CD14-positive monocyte (primary cell): ENCODE data around the gene CKM. TPM values are rescaled to one million over a fixed set of nuclear protein-coding genes. Genes with fewer than 3 reads are reported as not detected.

Source experiments
- DNase-seq, 3 donors: peaks; one replicate each; pipeline ENCODE4 v3.0.0-alpha.2; 2011 to 2022
- H2AFZ ChIP-seq: 2 replicates; pipeline ENCODE4 v1.6.0; 2012; ENCODE audit warnings: mild to moderate bottlenecking, low read depth, low read length, inconsistent platforms; ENCODE audit not compliant: insufficient read depth, poor library complexity, severe bottlenecking
- H3K27ac ChIP-seq, 2 donors: 1 replicate in 1 of 2; 2 replicates in 1 of 2; pipeline ENCODE4 v1.5.1; 2012 to 2013; ENCODE audit warnings: low read length in 2 of 2, control low read depth in 1 of 2, inconsistent platforms in 1 of 2, low read depth in 1 of 2, mild to moderate bottlenecking in 1 of 2
- H3K27me3 ChIP-seq, 2 donors: one replicate each; pipeline versions ENCODE4 v1.6.0 to v1.6.1; 2011 to 2013; ENCODE audit warnings: low read length in 2 of 2; ENCODE audit not compliant: control insufficient read depth in 2 of 2, insufficient read depth in 2 of 2
- H3K36me3 ChIP-seq, 2 donors: replicated peaks in 1 of 2; 1 replicate in 1 of 2; 2 replicates in 1 of 2; pipeline versions ENCODE4 v1.5.1 to v1.6.1; 2012 to 2013; ENCODE audit warnings: low read length in 2 of 2, control low read depth in 1 of 2, inconsistent platforms in 1 of 2, mild to moderate bottlenecking in 1 of 2; ENCODE audit not compliant: insufficient read depth in 2 of 2, control insufficient read depth in 1 of 2
- H3K4me1 ChIP-seq, 2 donors: 1 replicate in 1 of 2; 2 replicates in 1 of 2; pipeline versions ENCODE4 v1.5.1 to v1.6.1; 2012 to 2013; ENCODE audit warnings: low read length in 2 of 2, control low read depth in 1 of 2, inconsistent platforms in 1 of 2, mild to moderate bottlenecking in 1 of 2, moderate library complexity in 1 of 2; ENCODE audit not compliant: insufficient read depth in 2 of 2, control insufficient read depth in 1 of 2
- H3K4me2 ChIP-seq: replicated peaks from 2 replicates; pipeline ENCODE3; 2012; ENCODE audit warnings: low read length, moderate library complexity, mild to moderate bottlenecking; ENCODE audit not compliant: poor library complexity, severe bottlenecking; ENCODE audit errors: extremely low read depth
- H3K4me3 ChIP-seq, 3 experiments: fragments of 200-600 bp in 1 of 3; sonication (generic) in 1 of 3; replicated peaks in 1 of 3; 1 replicate in 2 of 3; 2 replicates in 1 of 3; pipeline ENCODE4 v1.5.1; 2011 to 2013; ENCODE audit warnings: low read length in 3 of 3, mild to moderate bottlenecking in 3 of 3, control low read depth in 2 of 3, low read depth in 2 of 3, inconsistent platforms in 1 of 3, moderate library complexity in 1 of 3
- H3K79me2 ChIP-seq: 2 replicates; pipeline ENCODE4 v1.6.0; 2012; ENCODE audit warnings: mild to moderate bottlenecking, control low read depth, inconsistent platforms, low read length, moderate library complexity; ENCODE audit not compliant: insufficient read depth
- H3K9ac ChIP-seq: 2 replicates; pipeline ENCODE4 v1.6.0; 2017; ENCODE audit warnings: low read length, mild to moderate bottlenecking; ENCODE audit not compliant: insufficient read depth, poor library complexity, severe bottlenecking
- H3K9me3 ChIP-seq, 2 donors: replicated peaks in 1 of 2; 1 replicate in 1 of 2; 2 replicates in 1 of 2; pipeline versions ENCODE4 v1.5.1 to v1.6.1; 2012 to 2013; ENCODE audit warnings: low read length in 2 of 2, control low read depth in 1 of 2; ENCODE audit not compliant: control insufficient read depth in 1 of 2, insufficient read depth in 1 of 2
- H4K20me1 ChIP-seq: 2 replicates; pipeline ENCODE4 v1.6.0; 2012; ENCODE audit warnings: mild to moderate bottlenecking, low read length, control low read depth, moderate library complexity; ENCODE audit not compliant: insufficient read depth
- H3K27ac Mint-ChIP-seq, 7 donors: one replicate each; pipeline ENCODE4 v1.8.0; 2020; ENCODE audit warnings: mild to moderate bottlenecking in 7 of 7, mixed read lengths in 7 of 7, moderate library complexity in 6 of 7, inconsistent platforms in 2 of 7
- H3K27me3 Mint-ChIP-seq, 3 donors: one replicate each; pipeline ENCODE4 v1.8.0; 2021 to 2022; ENCODE audit warnings: low read depth in 3 of 3, mild to moderate bottlenecking in 3 of 3, mixed read lengths in 3 of 3, moderate library complexity in 3 of 3, inconsistent platforms in 1 of 3
- H3K36me3 Mint-ChIP-seq, 2 donors: one replicate each; pipeline ENCODE4 v1.8.0; 2020; ENCODE audit warnings: mixed read lengths in 2 of 2, inconsistent platforms in 1 of 2, mild to moderate bottlenecking in 1 of 2
- H3K4me1 Mint-ChIP-seq: one replicate; pipeline ENCODE4 v1.8.0; 2020; ENCODE audit warnings: mild to moderate bottlenecking, mixed read lengths
- H3K4me3 Mint-ChIP-seq, 2 donors: one replicate each; pipeline ENCODE4 v1.8.0; 2020; ENCODE audit warnings: mild to moderate bottlenecking in 2 of 2, mixed read lengths in 2 of 2, moderate library complexity in 1 of 2
- H3K9me3 Mint-ChIP-seq, 7 donors: one replicate each; pipeline ENCODE4 v1.8.0; 2020 to 2022; ENCODE audit warnings: mixed read lengths in 7 of 7, mild to moderate bottlenecking in 6 of 7, moderate library complexity in 6 of 7, inconsistent platforms in 2 of 7
- CTCF ChIP-seq: fragments of 200-600 bp; IDR thresholded peaks from one replicate; pipeline ENCODE4 v1.8.0; 2022; ENCODE audit warnings: antibody characterized with exemption, mild to moderate bottlenecking
- WGBS: methylation state at CpG from one replicate; pipeline ENCODE4 v1.1.5; 2013; ENCODE audit warnings: missing lambda C conversion rate; ENCODE audit not compliant: insufficient coverage; 5-methylcytosine and 5-hydroxymethylcytosine counted together
- intact Hi-C, 2 donors: fragments of 100-400 bp; cut with micrococcal nuclease; formaldehyde crosslinking; loops; one replicate each; pipeline versions ENCODE4 v1.15.0 to v1.15.1; 2023
- polyA plus RNA-seq, 3 donors: library from polyadenylated mRNA; depleted of rRNA in 1 of 3; unstranded in 2 of 3; stranded (reverse) in 1 of 3; fragments of 300-500 nt in 2 of 3; fragments of >200 nt in 1 of 3; fragmentation: Illumina TruSeq in 2 of 3; gene quantifications; 1 replicate in 2 of 3; 2 replicates in 1 of 3; pipeline ENCODE4 v1.2.3, GENCODE V29; 2012 to 2021

Gene CKM
- polyA plus RNA-seq, 3 donors, result 0.17 to 0.50 (median 0.24) TPM

GRCh38 chr19:45256836-45257235 is 65.8 kb downstream of the CKM start:
- Mint-ChIP-seq H3K9me3 (peaks cover 0 to 2% (median 0%) of the 10 kb centered on the region in 7 donors), H3K27me3 (peaks cover 0 to 6% (median 3%) of the 10 kb centered on the region in 3 donors), H3K36me3 (peaks cover 19 to 34% of the 10 kb centered on the region in 2 donors), H3K27ac (no peak overlapping the region), H3K4me1 (peaks cover 22% of the 10 kb centered on the region), H3K4me3 (no peak overlapping the region)
- Histone ChIP-seq H3K27me3 (no peaks in the 10 kb centered on the region), H3K9me3 (no peaks in the 10 kb centered on the region), H2AFZ (no peak overlapping the region), H3K4me2 (no peak overlapping the region), H3K9ac (no peak overlapping the region), H3K4me1 (peaks cover 14 to 23% of the 10 kb centered on the region in 2 donors), H3K36me3 (peaks cover 0 to 13% of the 10 kb centered on the region in 2 donors), H3K4me3 (no peak overlapping the region), H3K79me2 (peaks cover 22% of the 10 kb centered on the region), H3K27ac (no peak overlapping the region), H4K20me1 (peaks cover 46% of the 10 kb centered on the region)
- TF ChIP-seq CTCF, result no peak
- intact Hi-C loops, result no loop called here
- WGBS, result no CpG with 5 or more reads among the region's 4 CpGs
- no peak for DNase-seq

Other genes with a start within 250 kb of the CKM start
- gene ZNF296, start 246.4 kb downstream of the CKM start, polyA plus RNA-seq, result 1 to 10 TPM; 3.8 to 7.2 (median 6.5) TPM
- gene GEMIN7, start 243.6 kb downstream of the CKM start, polyA plus RNA-seq, result 10 to 100 TPM; 67.6 to 83.4 (median 78.4) TPM
- 10 to 100 TPM in 1 of 3 donors, under 1 TPM in 2; 0.10 to 11.8 (median 0.22) TPM for gene PPP1R37, start 229.7 kb downstream of the CKM start, polyA plus RNA-seq
- under 1 TPM in 1 of 3 donors, not detected in 2; 0.11 TPM for gene NKPD1, start 161.9 kb downstream of the CKM start, polyA plus RNA-seq
- 10 to 100 TPM; 49.7 to 82.7 (median 63.4) TPM for gene TRAPPC6A, start 144.6 kb downstream of the CKM start, polyA plus RNA-seq
- gene BLOC1S3, start 144.1 kb downstream of the CKM start, polyA plus RNA-seq, result 1 to 10 TPM; 2.9 to 6.7 (median 4.7) TPM
- gene EXOC3L2, start 77.5 kb downstream of the CKM start, polyA plus RNA-seq, result not detected
- 10 to 100 TPM in 1 of 3 donors, under 1 TPM in 2; 0.59 to 18.4 (median 0.69) TPM for gene MARK4, start 71.6 kb downstream of the CKM start, polyA plus RNA-seq
- not detected for gene KLC3, start 17.9 kb upstream of the CKM start, polyA plus RNA-seq
- 10 to 100 TPM in 1 of 3 donors, 1 to 10 TPM in 2; 4.0 to 20.0 (median 4.4) TPM for gene ERCC2, start 47.7 kb upstream of the CKM start, polyA plus RNA-seq
- 1 to 10 TPM in 1 of 3 donors, under 1 TPM in 2; 0.18 to 1.8 (median 0.45) TPM for gene PPP1R13L, start 82.2 kb upstream of the CKM start, polyA plus RNA-seq
- gene POLR1G, start 83.8 kb upstream of the CKM start, polyA plus RNA-seq, result 1 to 10 TPM in 2 of 3 donors, under 1 TPM in 1; 0.81 to 1.5 (median 1.1) TPM
- 10 to 100 TPM; 62.2 to 78.2 (median 74.6) TPM for gene ERCC1, start 101.0 kb upstream of the CKM start, polyA plus RNA-seq
- gene FOSB, start 145.1 kb upstream of the CKM start, polyA plus RNA-seq, result 100 to 1,000 TPM in 1 of 3 donors, 10 to 100 TPM in 2; 27.3 to 840 (median 28.2) TPM
- 1 to 10 TPM; 1.5 to 2.7 (median 2.3) TPM for gene RTN2, start 174.2 kb upstream of the CKM start, polyA plus RNA-seq
- gene PPM1N, start 175.6 kb upstream of the CKM start, polyA plus RNA-seq, result 1 to 10 TPM; 1.3 to 4.3 (median 2.7) TPM
- 100 to 1,000 TPM; 132 to 154 (median 144) TPM for gene VASP, start 184.6 kb upstream of the CKM start, polyA plus RNA-seq